Fibroblast of skin of right biceps (primary cell): Measurements from ENCODE around the gene MYO1B.
A peak's percentile ranks its signal among the peaks of the same experiment; 100 is the strongest.

ENCODE experiments used
- DNase-seq: peaks from one replicate; pipeline ENCODE4 v3.0.0-alpha.2; 2013

The MYO1B gene

DNA sequence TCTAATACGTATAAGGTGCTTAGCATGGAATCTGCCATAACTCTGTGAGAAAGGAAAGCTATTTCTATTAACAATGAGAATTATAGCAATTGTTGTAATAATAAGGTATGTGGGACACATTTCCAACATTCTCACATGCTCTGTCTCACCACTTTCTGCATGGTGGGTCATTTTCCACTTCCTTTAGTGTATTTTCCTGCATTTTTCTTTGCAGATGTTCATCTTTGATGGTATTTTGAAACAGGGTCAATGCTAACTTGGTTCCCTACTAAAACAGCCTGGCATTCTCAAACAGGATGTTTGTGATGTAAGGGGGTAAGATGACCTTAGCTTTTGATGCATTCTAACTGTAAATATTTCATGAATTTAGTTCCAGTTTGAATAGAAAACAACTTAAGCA, 54.7 kb downstream of the MYO1B start:
- DNase-seq: no peak

DNA sequence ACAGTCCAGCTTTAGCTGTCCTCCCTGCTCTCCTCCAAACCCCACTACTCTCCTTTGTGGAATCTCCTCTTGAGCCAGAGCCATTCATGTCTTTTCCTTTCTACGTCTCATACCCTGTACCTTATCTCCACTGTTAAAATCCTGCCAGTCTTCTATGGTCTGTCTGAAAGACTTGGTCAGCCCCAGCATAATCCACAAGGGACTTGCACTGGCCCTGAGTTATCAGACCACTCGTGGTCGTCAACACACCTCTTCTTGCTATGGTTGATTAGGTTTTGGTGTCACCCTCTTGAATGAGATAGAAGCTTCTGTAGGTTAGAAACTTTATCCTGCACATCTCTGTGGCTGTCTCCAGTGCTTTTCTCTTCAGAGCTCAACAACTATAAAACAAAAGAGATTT, 56.8 kb downstream of the MYO1B start:
- DNase-seq: no peak

DNA sequence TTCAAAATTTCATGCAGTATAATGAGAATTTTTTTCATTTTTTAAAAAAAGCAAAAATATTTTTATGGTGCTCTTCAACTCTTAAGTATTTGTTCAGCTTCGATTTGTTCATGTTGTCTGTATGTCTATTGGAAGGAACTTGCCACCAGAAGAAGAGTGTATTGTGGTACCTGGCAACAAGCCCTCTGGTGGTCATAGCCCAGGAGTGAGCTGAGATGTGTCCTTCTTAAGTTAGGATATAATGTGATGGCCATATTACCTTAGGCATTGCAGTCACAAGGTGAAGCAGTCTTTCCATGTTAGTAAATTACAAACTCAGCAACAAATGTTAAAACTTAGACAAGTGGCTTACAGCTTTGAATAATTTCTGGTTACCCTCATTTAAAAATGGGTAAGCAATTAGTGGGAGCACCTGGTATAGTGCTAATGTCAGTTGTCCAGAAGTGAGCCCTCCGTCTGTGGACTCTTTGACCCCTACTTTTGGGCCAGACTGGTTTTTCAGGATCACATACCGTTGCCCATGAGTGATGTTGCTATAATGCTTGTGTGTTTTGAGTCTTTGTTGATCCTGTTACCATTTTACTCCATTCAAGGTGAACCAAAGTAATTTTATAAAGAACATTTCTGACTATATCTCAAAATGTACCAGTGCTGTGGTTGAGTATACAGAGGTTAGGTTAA, 57.4 kb downstream of the MYO1B start:
- DNase-seq: no peak

DNA sequence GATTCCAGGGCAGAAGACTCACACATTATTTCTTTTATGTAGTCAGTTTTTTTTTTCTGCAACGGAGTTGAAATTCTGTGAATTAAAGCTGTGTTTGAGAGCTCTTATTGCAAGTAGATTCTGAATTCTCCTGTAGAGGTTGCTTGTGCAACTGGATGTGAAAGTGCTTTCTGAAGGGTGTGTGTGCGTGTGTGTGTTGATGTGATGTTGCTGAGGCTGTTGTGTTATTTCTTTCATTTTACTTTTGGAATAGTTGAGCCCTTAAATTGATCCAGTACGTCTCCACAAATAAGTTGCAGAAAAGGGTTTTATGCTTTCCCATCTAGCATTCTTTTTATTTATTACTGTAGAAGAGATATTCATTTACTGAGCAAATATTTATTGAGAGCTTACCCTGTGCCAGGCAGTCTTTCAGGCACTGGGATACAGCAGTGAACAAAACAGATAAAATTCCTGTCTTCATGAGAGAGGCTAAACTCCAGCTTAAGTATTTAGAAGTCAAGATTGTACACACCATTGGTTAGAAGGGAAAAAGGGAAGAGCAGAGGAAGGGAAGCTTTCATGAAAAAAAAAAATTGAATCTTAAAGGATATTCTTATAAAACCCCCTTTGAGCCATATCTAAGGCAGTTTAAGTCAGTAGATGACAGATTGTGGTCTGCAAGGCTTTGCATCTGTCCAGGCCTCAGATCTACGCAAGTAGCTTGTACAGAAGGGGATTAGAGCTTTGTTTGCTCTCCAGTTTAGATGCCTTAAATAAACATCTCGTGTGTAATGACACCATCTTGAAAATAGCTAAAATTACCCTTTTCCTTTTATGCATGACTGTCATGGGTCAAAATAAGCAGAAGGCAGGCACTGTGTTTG, 58.2 kb downstream of the MYO1B start:
- no peak for DNase-seq

DNA sequence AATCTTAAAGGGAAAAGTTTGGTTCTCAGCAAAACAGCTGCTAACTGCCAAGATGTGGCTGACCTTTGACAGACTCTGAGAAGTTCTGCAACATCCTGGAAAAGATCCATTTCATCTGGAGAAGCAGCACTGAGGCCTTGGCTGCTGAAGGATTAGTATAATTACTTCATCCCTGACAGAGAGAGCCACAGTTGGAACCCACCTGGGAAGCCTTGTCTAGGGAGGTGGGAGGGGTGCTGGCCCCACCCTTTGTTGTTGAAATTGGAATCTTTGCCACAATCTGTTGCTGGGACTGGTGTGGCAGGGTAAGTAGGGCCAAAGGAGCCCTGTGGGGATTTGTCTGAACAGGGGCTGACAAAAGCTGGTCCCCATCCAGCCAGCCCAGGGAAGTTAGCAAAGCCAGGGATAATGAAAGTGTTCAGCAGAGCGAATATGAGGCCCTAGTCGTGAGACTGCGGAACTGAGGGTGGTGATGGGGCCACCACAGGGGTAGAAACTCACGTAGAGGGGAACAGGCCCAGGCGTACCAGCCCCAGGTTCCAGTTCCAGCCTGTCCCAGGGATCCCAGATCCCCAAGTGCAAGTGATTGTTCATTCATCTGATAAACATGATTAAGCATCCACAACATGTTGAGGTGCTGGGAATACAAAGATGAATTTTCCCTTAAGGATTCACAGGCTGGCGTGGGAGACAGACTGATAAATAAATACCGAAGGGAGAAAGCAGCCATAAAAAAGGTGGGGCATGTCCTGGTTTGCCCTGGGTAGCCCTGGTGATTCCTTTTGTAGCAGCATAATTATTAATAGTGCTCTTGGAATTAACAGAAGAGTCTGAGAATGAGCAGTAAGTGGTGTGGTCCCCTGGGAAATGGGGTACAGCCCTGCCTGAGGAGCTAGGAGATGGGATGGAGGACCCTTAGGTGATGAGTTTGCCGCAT, 60.0 kb downstream of the MYO1B start:
- DNase-seq: peak; percentile 50

DNA sequence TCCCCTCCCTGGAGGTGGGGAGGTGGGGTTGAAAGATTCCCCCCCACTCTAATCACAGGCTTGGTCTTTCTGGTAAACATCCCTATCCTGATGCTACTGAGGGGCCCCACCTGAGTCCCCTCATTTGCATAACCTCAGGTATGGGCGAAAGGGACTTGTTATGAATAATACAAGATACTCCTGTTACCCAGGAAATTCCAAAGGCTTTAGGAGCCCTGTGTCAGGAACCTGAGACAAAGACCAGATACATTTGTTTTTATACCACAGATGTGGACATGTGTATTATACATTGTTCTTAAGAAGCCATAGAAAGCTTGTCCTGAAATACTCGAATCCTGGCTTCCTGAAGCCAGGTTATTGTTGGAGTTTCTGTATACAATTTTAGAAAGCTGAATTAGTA, 62.8 kb downstream of the MYO1B start:
- no peak for DNase-seq

DNA sequence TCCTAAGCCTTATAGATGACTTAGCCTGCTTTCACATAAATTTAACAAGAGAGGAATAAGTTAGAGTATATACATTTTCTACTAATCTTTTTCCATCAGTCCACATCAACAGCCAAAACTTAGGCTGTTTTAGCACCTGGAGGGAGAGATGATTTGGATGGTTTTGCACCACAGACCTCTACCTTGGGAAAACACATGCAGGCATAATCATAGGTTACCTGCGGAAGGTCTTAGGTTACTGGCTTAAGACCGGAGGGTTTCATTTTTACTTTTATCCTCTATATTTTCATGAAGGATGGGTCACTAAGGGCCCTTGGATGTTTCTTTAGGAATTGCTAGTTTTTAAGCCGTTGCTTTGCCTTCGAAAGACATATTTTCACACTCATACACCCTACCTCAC, 66.0 kb downstream of the MYO1B start:
- DNase-seq: no peak

DNA sequence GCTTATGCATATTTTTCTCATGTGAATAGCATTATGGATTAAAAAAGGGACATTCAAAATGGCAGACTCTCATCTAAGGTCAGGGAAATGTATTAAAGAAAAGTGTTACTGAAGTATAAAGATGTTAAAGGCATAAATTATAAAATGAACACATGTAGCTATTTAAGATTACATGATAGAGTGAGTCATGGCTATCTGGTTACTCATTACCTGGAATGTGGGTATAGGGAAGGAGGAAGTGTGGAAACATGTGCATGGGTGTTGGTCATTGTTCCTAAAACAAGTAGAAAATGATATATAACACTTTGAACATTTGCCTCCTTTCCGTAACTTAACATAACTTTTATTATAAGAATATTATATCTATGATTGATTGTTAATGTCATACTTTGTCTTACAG, 66.4 kb downstream of the MYO1B start:
- DNase-seq: peak; percentile 88

DNA sequence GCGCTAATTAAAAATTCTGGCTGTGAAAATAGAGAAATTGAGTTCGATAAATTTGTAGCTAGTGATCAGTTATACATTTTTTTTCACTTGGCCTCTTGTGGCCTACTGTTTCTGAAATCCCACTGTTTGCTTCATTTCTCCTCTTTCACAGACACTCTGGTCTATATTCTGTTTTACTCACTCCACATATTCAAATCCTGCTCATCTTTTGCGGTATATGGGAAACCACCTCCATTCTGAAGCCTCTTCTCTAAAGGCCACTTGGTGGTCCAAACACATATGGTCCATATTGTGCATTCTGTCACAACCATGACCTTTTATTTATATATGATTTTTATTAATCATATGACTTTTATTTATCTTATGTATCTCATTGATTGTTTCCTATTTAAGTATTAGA, 67.0 kb downstream of the MYO1B start:
- DNase-seq: no peak

DNA sequence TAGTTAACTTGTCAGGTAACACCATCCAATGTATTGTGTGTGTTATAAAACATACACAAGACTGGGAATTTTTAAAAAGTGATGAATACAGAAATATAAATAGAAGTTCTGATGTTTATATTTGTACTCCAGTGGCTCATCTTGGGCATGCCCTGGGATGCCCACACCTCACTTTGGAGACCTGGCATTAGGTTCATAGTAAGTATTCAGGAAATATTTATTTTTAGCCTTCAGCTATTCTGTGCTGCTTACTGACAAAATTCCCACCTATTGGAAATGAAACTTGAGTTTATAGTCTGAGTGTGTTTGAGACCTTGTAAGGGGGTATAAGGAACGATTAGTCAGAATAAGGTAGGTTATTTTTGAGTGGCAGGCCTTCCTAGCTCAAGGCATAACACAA, 67.5 kb downstream of the MYO1B start:
- no peak for DNase-seq

DNA sequence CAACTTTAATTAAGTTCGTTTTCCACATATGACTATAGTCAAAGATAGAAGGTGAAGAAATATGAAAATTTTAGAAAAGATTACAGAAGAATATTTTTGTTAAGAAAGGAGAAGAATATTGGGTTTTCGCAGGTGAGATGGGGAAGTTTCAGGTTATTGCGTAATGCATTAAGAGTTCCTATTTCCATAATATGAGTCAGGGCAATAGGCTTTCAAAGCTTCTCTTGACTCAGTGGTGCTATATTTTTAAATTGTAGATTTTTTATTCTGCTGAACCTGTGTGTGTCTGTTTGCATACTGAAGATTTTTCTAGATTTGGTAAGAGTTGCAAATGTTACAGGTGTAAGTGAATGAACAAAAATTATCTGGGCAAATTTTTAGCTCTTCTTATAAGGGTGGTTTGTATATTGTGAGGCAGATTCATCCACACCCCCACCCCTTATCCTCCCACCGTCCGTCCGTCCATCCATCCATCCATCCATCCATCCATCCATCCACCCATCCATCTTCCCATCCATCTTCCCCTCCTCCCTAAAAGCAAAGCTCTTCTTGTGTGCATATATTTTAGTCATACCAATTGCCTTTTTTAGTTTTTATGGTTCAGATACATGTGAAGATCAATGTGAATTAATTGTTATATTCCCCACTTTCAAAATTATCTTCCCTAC, 69.6 kb downstream of the MYO1B start:
- no peak for DNase-seq

DNA sequence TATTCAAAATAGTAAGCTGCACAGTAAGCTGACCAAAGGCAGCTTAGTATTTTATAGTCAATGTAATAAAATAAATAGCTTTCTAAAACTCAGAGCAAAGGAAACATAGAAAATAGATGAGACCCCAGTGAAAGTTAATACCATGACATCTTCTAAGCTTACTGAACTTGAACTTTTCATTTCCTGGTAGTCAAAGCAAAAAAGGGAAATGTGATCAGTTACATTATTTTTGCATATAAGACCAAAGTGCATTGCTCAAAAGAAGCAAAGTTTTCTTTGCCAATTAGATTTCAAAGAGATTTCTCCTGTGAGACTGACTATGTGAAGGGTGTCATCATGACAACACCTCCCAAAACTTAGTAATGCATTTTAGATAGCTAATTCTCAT, 70.2 kb downstream of the MYO1B start:
- no peak for DNase-seq

DNA sequence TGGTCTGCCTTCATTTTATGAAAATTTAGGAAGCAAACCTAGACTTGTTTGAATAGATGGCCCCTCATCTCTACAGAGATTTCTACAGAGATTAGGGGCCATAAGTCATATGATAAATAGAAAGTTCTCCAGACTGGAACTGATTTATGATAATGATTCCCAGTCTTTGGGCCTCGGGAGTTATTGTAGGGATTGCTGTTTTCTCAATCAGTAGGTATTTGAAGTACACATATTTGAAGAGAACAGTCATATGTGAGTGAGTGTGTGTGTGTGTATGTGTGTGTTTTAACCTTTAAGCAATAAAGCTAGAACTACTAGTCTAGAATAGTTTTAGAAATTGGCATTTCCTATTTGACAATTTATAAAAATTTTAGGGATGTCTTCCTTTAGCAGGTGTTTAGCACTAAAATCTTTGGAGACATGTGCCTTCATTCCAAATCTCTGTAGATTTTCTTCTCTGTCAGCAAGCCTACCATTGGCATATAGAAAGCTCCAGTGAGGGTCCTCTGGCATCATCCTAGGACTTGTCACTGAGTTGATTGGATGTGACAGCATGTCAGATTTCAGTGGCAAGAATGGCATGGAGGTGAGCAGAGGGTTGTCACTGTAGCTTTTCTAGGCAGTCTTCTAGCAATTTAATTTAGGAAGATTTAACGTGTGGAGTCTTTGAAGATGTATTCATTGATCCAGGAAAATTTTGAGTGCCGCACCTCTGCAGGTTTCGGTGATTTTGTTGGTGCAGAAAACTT, 71.2 kb downstream of the MYO1B start:
- peak; percentile 81 for DNase-seq

DNA sequence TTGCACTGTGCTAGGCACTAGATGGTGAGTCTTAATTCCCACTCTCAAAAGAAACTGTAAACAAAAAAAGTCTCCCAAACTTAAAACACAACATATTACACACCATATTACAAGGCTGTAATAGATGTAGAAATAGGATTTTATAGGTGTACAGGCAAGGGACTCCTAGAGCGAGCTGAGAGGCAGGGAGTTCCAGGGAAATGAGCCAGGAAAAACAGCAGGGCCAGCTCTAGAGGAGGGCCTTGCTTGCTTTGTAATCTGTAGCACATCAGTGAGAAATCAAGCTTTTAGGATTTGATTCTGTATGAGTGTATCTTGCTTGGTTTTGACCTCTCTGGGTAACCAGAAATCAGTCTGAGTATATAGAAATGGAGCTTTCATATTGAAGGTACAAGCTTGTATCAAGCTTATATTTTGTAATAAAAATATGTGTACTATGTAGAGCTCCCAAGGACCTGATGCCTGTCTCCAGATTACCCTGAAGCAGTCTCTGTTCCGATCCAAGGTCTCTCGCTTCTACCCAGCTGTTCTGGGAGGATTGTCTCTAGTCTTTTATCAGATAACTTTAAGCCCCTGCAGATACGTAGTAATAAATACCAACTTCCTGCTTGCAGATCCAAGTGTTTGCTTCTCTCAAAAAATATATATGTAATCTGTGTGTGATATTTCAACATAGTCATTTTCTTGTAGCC, 73.0 kb downstream of the MYO1B start:
- peak; percentile 75 for DNase-seq

DNA sequence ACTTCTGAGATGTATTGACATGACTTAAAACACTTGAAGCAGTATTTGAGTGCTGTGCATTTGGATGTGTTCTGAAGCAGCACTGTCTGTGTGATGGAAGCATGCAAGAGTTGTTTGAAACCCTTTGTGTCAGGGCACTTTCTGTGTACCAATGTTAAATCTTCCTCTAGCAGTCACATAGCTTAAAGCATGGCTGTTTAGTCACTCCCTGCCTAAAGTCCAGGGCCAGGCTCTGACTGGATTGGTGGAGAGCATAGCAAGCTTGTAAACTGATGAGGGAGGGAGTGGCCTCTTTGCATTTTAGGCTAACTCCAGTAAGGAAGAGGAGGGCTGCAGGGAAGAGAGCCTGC, 73.5 kb downstream of the MYO1B start:
- DNase-seq: peak; percentile 79

DNA sequence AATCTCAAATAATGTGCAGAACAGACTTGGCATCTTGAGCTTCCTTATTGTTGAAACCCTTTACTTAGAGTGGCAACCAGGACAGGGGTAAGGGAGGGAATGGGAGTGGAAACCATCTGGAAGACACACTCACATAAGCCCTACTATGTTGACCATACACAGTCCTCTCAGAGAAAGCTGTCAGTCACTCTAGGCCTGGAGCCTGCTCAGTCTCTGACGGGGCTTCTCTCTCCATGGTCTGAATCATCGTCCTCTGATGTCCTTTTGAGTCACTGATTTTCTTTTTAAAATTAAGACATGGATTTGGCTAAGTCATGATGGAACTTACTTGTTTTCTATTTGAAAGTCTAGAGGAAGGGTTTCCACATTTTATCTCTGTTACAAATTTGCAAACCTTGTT, 74.0 kb downstream of the MYO1B start:
- DNase-seq: peak; percentile 79

DNA sequence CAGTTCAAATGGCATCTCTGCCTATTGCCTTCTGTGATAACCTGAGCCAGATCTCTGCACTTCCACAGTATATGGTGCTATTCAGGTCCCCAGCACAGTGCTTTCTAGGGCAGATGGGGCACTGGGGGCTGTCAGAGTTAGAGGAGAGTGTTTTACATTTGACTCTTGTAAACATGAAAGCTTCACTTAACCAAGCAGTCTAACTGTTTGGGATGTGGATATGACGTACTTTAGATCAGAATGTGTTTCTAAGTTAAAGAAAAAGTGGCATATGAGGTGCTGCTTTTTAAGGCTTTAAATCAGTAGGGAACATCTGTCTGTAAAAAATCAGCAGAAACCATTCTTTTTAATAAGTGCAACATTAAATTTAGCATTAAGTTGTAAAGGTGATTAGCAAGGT, 75.7 kb downstream of the MYO1B start:
- no peak for DNase-seq

DNA sequence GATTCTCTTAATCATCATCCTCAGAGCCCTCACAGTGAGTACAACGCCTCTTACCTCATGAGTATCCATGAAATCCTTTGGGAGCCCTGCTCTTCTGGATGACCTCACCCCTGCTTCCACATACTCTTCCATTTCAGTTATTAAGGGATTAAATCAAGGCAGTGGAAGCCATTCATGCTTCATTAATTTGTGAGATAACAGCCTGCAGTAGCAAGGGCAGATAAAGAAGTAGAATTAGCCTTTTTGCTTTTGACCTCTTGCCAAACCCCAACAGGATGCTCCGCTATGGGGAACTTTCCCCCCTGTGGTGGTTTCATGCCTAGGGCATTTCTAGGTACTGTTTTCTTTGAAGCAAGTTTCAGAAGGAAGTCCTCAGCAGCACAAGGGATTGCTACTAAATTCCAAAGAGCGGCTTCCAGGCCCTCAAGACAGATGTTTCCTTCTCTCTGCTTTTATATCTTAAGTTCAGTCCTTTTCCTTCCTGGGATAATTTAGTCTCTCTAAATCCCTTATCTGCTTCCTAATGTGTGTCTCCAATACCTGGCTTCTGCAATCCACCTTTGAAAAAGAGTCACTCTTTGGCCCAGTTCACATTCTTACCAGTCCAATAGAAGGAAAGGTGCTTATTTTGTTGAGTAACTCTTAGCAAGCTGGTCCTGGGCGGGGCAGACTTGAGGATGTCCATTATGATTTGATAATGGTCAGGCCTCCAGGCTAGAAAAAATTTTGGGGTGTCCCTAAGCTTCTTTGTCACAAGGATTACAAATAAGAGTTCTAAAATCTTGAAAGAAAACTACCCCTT, 76.9 kb downstream of the MYO1B start:
- DNase-seq: peak; percentile 90

DNA sequence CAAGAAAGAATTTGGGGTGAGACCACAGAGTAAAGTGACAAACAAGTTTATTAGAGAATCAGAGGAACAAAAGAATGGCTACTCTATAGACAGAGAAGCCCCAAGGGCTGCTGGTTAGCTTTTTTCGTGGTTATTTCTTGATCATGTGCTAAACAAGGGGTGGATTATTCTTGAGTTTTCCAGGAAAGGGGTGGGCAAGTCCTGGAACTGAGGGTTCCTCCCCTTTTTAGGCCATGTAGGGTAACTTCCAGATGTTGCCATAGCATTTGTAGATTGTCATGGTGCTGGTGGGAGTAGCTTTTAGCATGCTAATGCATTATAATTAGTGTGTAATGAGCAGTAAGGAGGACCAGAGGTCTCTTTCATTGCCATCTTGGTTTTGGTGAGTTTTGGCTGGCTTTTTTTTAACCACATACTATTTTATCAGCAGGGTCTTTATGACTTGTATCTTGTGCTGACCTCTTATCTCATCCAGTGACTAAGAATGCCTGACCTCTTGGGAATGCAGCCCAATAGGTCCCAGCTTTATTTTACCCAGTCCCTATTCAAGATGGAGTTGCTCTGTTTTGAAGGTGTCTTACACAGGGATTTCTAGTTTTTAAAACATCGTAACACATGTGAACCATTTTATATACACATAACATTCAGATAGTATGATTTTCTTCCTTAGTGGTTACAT, 77.8 kb downstream of the MYO1B start:
- DNase-seq: no peak
